ENCODE data around the gene GUCY2F. TPM values are rescaled to one million over a fixed set of nuclear protein-coding genes. Genes with fewer than 3 reads are reported as not detected.

Gene GUCY2F
- total RNA-seq, 1 experiment from 2014 or later: 0.09 TPM

- CTCF ChIA-PET: no interaction called here
- H3K27ac Mint-ChIP-seq: no peak overlapping the region
- no peaks in the 10 kb centered on the region for H3K9me3 Mint-ChIP-seq
- H3K4me3 Mint-ChIP-seq: no peak overlapping the region
- no peaks in the 10 kb centered on the region for H3K36me3 Mint-ChIP-seq
- no peaks in the 10 kb centered on the region for H3K4me1 Mint-ChIP-seq
- no peaks in the 10 kb centered on the region for H3K27me3 Mint-ChIP-seq (ENCODE audit: low read depth)
- POLR2A ChIA-PET: no interaction called here
- DNase-seq (ENCODE audit: low spot score) (no peak), ATAC-seq (no peak)
- TF ChIP-seq ATF6 (CRISPR knock-in tag; IDR thresholded peaks at IDR 0.05) (no peak), ZNF532 (CRISPR knock-in tag; IDR thresholded peaks at IDR 0.05; ENCODE audit: borderline replicate concordance) (no peak), JUN (CRISPR knock-in tag; IDR thresholded peaks at IDR 0.05) (no peak), NR1H2 (CRISPR knock-in tag; IDR thresholded peaks at IDR 0.05) (no peak), E2F5 (CRISPR knock-in tag; IDR thresholded peaks at IDR 0.05) (no peak), E2F4 (CRISPR knock-in tag; IDR thresholded peaks at IDR 0.05; ENCODE audit: borderline replicate concordance, low read depth) (no peak), NFE2L1 (CRISPR knock-in tag; IDR thresholded peaks at IDR 0.05) (no peak), ZNF396 (CRISPR knock-in tag; IDR thresholded peaks at IDR 0.05; ENCODE audit: borderline replicate concordance) (no peak), RELA (CRISPR knock-in tag; IDR thresholded peaks at IDR 0.05; ENCODE audit: borderline replicate concordance) (no peak), HMGXB4 (CRISPR knock-in tag; IDR thresholded peaks at IDR 0.05) (no peak), HMGA2 (CRISPR knock-in tag; IDR thresholded peaks at IDR 0.05) (no peak), ZNF416 (CRISPR knock-in tag; IDR thresholded peaks at IDR 0.05) (no peak), ZNF121 (CRISPR knock-in tag; IDR thresholded peaks at IDR 0.05) (no peak), IRF1 (CRISPR knock-in tag; IDR thresholded peaks at IDR 0.05) (no peak), ATF2 (CRISPR knock-in tag; IDR thresholded peaks at IDR 0.05; ENCODE audit: borderline replicate concordance, low read depth) (no peak)
These were observed 124.2 kb downstream of the GUCY2F start for GRCh38 chrX:109357706-109358105.
